Measurements from ENCODE around the gene C1QTNF8.

Gene C1QTNF8

GRCh38 chr16:1045993-1046911 is 49.8 kb downstream of the C1QTNF8 start:
- H3K27ac ChIP-seq, result no peak overlapping the region
- no peaks in the 10 kb centered on the region for H3K4me1 ChIP-seq (ENCODE audit: low read depth, poor library complexity, severe bottlenecking)
- H3K27me3 ChIP-seq (ENCODE audit: insufficient read depth, low read depth), result peaks cover 90% of the 10 kb centered on the region
- no peak overlapping the region for H2AFZ ChIP-seq (ENCODE audit: low read depth)
- TF ChIP-seq, protein P1, sequence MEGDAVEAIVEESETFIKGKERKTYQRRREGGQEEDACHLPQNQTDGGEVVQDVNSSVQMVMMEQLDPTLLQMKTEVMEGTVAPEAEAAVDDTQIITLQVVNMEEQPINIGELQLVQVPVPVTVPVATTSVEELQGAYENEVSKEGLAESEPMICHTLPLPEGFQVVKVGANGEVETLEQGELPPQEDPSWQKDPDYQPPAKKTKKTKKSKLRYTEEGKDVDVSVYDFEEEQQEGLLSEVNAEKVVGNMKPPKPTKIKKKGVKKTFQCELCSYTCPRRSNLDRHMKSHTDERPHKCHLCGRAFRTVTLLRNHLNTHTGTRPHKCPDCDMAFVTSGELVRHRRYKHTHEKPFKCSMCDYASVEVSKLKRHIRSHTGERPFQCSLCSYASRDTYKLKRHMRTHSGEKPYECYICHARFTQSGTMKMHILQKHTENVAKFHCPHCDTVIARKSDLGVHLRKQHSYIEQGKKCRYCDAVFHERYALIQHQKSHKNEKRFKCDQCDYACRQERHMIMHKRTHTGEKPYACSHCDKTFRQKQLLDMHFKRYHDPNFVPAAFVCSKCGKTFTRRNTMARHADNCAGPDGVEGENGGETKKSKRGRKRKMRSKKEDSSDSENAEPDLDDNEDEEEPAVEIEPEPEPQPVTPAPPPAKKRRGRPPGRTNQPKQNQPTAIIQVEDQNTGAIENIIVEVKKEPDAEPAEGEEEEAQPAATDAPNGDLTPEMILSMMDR (conservative IDR thresholded peaks at IDR 0.05; ENCODE audit: low read depth, low read length), result no peak
- no peak overlapping the region for H3K4me3 ChIP-seq (IDR thresholded peaks at IDR 0.05; ENCODE audit: insufficient read depth, low read depth, low read length)
- no peaks in the 10 kb centered on the region for H4K20me1 ChIP-seq (ENCODE audit: insufficient read depth)
- no peaks in the 10 kb centered on the region for H3K36me3 ChIP-seq (ENCODE audit: insufficient read depth)
- H3K79me2 ChIP-seq (ENCODE audit: insufficient read depth, low read depth), result no peaks in the 10 kb centered on the region
- H3K9ac ChIP-seq, result no peak overlapping the region
- no peak overlapping the region for H3K4me2 ChIP-seq

- Histone ChIP-seq H3K79me2 (ENCODE audit: insufficient read depth, low read depth) (no peaks in the 10 kb centered on the region), H3K36me3 (ENCODE audit: insufficient read depth) (no peaks in the 10 kb centered on the region), H3K9ac (no peak overlapping the region), H3K27me3 (ENCODE audit: insufficient read depth, low read depth) (peaks cover 84% of the 10 kb centered on the region), H3K4me2 (no peak overlapping the region), H2AFZ (ENCODE audit: low read depth) (no peak overlapping the region), H3K27ac (no peak overlapping the region), H3K4me3 (IDR thresholded peaks at IDR 0.05; ENCODE audit: insufficient read depth, low read depth, low read length) (no peak overlapping the region), H3K4me1 (ENCODE audit: low read depth, poor library complexity, severe bottlenecking) (no peaks in the 10 kb centered on the region), H4K20me1 (ENCODE audit: insufficient read depth) (no peaks in the 10 kb centered on the region)
- TF ChIP-seq, protein P1 (conservative IDR thresholded peaks at IDR 0.05; ENCODE audit: low read depth, low read length), result no peak
These were observed 50.6 kb downstream of the C1QTNF8 start for GRCh38 chr16:1045310-1045992.

GRCh38 chr16:1044460-1045309 is 51.4 kb downstream of the C1QTNF8 start:
- Histone ChIP-seq H3K27me3 (ENCODE audit: insufficient read depth, low read depth) (peaks cover 84% of the 10 kb centered on the region), H4K20me1 (ENCODE audit: insufficient read depth) (no peaks in the 10 kb centered on the region), H3K79me2 (ENCODE audit: insufficient read depth, low read depth) (no peaks in the 10 kb centered on the region), H3K36me3 (ENCODE audit: insufficient read depth) (no peaks in the 10 kb centered on the region), H2AFZ (ENCODE audit: low read depth) (no peak overlapping the region), H3K27ac (no peak overlapping the region), H3K4me1 (ENCODE audit: low read depth, poor library complexity, severe bottlenecking) (no peaks in the 10 kb centered on the region), H3K9ac (no peak overlapping the region), H3K4me3 (IDR thresholded peaks at IDR 0.05; ENCODE audit: insufficient read depth, low read depth, low read length) (no peak overlapping the region), H3K4me2 (no peak overlapping the region)
- TF ChIP-seq, protein P1 (conservative IDR thresholded peaks at IDR 0.05; ENCODE audit: low read depth, low read length), result no peak

DNA sequence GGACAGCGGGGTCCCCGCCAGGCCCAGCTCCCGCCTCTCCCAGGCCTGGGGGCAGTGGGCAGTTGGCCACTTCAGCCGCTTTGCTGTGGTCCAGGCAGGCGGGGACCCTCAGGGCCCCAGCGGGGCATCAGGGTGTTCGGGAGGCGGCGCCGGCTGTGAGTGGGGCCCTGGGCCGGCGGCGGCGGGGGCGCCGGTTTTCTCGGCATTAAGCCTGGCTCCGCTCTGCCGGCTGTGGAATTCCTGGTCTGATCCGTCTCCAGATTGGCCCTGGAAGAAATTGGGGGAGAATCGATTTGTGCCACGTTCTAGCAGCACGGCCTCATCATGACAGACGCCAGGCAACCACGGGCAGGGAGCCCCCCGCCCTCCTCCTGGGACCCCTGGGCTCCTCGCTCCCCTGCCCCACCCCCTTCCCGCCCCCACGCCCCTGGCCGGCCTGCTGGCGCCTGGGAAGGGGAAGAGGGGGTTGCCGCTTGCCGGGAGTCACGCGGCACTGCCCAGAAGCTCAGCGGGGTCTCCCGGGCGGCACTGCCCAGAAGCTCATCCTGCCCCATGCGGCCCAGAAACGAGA is 52.1 kb downstream of the C1QTNF8 start:
- no peaks in the 10 kb centered on the region for H3K79me2 ChIP-seq (ENCODE audit: insufficient read depth, low read depth)
- H4K20me1 ChIP-seq (ENCODE audit: insufficient read depth), result no peaks in the 10 kb centered on the region
- H3K9ac ChIP-seq, result no peak overlapping the region
- no peak overlapping the region for H3K4me2 ChIP-seq
- no peaks in the 10 kb centered on the region for H3K36me3 ChIP-seq (ENCODE audit: insufficient read depth)
- no peak overlapping the region for H3K27ac ChIP-seq
- peaks cover 84% of the 10 kb centered on the region for H3K27me3 ChIP-seq (ENCODE audit: insufficient read depth, low read depth)
- no peaks in the 10 kb centered on the region for H3K4me1 ChIP-seq (ENCODE audit: low read depth, poor library complexity, severe bottlenecking)
- no peak overlapping the region for H2AFZ ChIP-seq (ENCODE audit: low read depth)
- no peak overlapping the region for H3K4me3 ChIP-seq (IDR thresholded peaks at IDR 0.05; ENCODE audit: insufficient read depth, low read depth, low read length)
- TF ChIP-seq, protein P1 (conservative IDR thresholded peaks at IDR 0.05; ENCODE audit: low read depth, low read length), result no peak

All from KMS-11 (cell line).